IPS-NIHi11 (cell line): ENCODE results near the gene EPC2.
"Not testable (repeated sequence)": the region's sequence is repeated elsewhere in the genome, so short reads cannot be mapped to it uniquely, and the experiment has no call there.

Experiments used
- DNase-seq: peaks from one replicate; pipeline ENCODE4 v3.0.0; 2012; ENCODE audit warnings: mixed read lengths, low spot score

EPC2 gene

DNA sequence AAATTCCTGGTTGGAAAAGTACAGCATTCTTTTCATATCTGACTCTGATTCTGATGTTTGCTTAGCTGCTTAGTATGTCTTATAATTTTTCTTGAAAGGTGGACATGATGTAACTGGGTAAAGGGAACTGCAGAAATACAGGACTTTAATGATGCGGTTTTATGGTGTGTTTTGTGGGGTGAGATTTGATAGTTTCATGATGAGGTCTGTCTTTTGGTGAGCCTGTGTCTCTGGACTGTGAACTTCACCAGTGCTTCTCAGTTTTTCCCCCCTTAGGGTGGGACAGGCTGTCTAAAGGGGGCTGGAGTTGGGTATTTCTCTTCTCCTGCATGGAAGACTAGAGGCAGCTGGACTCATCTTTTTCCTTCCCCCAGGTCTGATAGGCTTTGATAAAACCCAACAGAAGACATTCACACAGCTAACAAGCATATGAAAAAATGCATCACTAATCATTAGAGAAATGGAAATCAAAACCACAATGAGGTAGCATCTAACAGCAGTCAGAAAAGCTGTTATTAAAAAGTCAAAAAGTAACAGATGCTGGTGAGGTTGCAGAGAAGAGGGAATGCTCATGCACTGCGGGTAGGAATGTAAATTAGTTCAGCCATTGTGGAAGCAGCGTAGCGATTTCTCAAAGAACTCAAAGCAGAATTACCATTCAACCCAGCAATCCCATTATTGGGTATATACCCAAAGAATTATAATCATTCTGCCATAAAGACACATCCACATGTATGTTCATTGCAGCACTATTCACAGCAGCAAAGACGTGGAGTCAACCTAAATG is 77.6 kb downstream of the EPC2 start:
- no peak for DNase-seq

DNA sequence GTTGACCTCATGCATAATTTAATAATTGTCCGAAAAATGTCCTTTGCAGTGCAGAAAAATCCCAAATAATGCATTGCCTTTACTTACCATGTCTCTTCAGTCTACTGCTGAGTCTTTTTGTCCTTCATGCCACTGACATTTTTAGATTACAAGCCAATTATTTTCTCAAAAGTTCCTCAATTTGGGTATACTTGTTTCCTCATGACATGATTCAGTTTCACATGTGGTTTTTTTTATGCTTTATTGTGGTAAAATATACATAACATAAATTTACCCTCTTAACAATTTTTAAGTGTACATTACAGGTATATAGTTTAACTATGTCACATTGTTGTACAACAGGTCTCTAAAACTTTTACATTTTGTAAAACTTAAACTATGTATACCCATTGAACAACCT is 81.0 kb downstream of the EPC2 start:
- no peak for DNase-seq

DNA sequence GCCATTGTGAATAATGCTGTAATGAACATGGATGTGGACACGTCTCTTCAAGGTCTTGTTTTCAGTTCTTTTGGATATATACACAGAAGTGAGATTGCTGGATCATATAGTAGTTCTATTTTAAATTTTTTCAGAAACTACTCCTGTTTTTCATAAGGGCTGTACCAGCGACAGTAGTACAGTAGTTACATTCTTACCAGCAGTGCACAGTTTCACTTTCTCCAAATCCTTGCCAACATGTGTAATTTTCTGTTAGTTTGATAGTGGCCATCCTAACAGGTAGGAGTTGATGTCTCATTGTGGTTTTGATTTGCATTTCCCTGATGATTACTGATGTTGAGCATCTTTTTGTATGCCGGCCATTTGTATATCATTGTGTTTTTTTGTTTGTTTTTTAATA is 81.7 kb downstream of the EPC2 start:
- DNase-seq = no peak

DNA sequence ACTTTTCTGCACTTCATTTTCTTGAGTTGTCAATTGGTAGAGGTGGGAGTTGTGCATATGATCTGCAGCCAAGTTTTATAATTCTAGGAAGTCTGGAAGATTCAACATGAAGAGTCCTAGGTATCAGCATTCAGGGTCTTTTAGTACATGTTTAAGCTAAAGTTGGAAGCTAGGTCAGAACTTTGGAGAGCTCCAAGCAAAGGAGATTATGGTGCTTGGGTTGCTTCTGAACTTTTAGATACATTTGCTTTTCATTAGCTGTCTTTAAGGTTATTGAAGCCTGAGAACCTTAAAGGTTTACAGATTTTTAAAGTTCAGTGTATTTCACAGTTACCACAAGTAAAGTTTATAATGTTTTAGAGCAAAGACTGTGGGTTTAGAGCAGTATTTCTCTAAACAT is 85.5 kb downstream of the EPC2 start:
- no peak for DNase-seq

DNA sequence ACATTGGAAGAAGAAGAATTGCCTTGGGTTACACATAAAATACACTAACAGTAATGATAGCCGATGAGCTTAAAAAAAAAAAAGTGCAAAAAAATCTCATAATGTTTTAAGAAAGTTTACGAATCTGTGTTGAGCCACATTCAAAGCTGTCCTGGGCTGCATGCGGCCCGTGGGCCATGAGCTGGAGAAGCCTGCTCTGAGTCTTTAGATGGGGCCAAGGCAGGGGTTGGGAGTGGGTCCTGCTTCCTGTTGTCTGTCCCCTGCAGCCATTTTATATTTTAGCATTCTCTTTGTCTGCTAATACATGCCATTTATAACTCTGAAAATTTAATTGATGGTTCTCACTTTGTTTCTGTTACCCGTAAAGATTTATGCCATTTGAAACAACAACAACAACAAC is 93.2 kb downstream of the EPC2 start:
- DNase-seq = no peak

DNA sequence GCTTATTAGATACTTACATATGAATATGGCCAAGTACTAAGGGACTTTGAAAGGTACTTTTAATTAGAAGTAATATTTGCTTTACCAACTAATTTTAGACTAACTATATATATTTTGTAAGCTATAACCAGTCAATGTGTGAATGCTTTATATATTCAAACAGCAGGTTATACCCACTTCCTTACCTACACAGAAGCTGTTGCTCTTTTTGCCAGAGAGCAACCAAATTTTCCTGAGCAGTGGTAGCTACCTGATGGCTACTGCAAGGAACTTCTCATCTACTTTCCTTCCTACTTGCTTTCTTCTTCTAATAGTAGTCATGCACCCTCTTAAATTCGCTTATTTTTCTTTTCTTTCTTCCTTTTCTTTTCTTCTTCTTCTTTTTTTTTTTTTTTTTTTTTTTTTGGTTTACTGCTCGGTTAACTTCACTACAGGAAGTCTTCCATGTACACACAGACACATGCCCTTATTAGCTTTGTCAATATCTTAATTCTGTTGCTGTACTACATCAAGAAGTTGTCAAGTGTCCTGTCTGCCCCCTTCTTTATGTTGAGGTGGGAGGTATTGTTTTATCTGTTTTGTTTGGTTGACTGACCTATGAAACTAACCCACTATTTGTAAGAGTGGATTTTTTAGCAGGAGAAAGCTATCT is 95.0 kb downstream of the EPC2 start:
- no peak for DNase-seq

DNA sequence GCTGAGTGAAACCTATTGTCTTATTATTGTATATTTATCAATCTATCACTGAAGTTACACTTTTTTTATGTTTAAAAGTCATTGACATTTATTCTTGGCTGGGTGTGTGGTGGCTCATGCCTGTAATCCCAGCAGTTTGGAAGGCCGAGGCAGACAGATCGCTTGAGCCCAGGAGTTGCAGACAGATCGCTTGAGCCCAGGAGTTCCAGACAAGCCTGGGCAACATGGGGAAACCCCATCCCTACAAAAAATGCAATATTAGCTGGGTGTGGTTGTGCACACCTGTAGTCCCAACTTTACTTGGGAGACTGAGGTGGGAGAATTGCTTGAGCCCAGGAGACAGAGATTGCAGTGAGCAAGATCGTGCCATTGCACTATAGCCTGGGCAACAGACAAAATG is 97.8 kb downstream of the EPC2 start:
- no peak for DNase-seq

DNA sequence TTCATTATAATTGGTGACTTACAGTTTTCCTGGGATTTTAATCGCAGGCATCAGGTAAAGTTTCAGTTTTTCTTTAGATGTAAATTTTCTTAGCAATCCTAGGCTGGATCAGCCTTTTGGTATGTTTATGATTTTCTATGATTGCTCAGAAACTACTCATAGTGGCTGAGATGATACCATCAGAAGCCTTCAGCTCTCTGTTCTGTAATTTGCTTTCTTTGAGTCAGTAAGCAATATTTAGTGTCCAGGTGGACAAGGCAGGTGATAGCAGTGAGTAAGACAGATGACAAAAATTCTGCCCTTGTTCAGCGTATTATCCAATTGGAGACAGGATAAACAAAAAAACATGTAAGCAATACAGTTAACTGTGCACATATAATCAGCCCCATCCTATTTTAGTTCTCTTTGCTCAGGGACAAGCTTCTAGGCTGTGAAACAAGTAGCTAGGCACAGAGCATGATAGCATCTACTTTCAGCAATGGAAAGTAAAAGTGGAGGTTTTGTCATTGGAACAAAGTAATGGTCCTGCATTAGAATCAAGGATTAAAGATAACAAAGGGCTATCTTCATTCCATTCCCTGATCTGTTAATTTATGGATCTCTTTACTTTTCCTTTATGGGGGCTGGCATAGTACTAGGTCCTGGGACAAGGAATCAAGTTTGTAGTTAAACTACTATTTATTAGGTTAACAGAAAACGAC is 100.8 kb downstream of the EPC2 start:
- no peak for DNase-seq

DNA sequence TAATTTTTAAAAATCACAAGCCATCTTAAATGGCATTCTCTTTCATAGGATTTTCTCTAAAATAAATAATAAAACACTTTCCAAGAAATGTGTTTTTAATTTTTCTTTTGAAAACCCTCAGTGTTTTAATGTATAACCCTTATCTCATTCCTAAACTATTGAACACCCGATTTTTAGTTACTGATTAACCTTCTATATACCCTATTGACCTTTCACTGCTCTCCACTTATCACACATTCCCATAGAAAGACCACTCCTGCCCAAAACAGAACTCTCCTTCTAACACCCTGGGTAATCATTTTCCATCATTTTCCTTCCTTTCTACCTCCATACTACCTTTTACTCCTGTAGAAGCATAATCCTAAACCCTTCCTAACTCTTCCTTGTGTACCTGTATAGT is 102.4 kb downstream of the EPC2 start:
- no peak for DNase-seq

DNA sequence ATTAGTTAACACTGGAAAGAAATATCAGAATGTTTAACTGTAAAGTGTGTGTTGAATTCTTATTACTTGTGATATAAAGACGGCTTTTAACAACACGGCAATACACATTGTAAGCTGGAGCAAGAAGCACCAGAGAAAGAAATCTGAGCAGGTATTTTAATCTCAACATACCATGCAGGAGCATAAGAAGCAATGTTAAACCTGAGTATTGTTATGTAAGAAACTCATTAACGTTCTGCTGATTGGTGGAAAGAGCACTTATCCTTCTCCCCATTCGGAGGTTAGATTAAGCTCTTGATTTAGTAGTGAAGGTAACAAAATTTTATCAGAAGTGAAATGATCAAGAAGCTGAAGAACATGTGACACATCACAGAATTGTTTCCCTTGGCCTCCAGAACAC is 107.4 kb downstream of the EPC2 start:
- no peak for DNase-seq

DNA sequence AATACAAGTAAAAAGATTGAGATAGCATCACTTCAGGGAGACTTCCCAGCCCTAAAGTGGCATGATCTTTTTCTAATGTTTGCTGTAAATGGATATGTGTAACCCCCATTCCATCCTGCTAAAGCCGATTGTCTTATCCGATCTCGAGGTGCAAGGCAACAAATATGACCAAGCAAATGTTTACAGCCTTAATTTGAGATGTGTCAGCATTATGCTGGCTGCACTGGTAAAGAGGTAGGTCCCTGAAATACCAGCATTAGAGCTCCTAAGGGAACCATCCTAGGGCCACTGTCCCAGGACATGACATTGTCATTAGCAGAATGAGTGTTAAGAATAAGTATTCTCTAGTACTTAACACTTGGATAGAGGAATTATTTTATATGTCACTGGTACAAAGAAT is 108.4 kb downstream of the EPC2 start:
- no peak for DNase-seq

DNA sequence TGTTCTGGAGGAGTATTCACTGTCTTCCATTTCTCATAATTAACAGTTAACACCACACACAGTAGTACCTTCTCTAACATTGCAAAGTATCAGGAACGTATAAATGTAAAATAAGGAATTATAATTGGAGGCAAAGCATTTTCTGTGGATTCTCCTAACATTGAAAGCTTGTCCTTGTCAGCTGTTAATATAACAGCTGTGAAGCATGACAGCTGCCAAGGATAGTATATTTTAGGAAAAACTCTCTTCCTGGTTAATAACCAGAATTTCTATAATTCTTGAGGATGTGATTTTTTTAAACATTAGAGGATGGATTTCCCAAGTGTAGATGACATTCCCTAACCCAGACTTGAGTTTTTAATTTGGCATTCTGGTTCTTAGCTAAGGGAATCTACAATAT is 110.3 kb downstream of the EPC2 start:
- no peak for DNase-seq

DNA sequence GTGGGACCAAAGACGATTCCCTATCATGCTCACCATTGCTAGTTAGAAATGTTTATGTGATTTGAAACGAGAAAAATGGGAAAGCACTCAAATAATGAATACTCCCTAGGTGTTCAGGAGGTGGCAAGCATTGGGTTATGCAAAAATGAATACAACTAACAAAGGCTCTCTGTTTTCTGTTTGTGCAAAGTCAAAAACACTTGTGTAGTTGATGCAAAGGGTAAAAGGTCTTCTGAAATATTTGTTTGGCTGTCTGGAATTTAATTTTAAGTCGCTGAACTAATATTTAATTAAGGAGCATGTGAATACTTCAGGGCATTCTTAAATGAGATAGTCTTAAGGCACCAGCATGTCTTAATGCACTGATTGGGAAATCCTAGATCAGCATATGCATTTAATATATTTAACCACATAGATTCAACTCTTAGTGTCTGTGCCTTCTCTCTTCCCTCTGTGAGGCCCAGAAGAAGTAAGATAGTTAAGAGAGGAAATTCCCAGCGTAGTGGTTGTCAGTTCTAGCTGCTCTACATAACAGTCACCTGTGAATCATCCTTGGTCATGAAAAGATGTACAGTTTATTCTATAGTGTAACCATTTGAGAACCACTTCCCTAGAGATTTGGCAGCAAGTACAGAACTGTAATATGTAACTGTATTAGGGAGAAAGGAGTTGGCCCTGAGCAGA is 111.9 kb downstream of the EPC2 start:
- no peak for DNase-seq

DNA sequence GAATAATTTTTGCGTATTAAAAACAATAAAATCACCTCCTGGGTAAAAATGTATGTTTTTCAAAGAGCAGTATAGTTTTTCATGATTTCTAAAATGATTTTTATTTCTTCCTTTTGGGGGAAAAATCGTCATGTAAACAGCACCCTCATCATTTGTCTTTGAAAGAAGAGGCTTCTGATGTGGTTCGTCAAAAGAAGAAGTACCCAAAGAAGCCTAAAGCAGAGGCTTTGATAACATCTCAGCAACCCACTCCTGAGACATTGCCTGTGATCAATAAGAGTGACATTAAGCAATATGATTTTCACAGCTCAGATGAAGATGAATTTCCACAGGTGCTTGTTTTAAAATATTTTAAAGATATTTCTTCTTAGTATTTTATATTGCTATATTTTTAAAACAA is 120.3 kb downstream of the EPC2 start:
- no peak for DNase-seq

DNA sequence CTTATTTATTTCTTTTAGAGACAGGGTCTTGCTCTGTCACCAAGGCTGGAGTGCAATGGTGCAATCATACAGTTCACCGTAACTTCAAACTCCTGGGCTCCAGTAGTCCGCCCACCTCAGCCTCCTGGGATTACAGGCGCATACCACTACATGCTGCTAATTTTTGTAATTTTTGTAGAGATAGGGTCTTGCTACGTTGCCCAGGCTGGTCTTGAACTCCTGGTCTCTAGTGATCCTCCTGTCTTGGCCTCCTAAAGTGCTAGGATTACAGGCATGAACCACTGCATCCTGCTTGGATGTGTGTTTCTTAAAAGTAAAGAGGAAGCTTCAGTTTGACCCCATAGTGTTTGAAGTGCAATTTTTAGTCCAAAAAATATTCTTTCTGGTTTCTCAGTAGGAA is 125.5 kb downstream of the EPC2 start:
- no peak for DNase-seq

DNA sequence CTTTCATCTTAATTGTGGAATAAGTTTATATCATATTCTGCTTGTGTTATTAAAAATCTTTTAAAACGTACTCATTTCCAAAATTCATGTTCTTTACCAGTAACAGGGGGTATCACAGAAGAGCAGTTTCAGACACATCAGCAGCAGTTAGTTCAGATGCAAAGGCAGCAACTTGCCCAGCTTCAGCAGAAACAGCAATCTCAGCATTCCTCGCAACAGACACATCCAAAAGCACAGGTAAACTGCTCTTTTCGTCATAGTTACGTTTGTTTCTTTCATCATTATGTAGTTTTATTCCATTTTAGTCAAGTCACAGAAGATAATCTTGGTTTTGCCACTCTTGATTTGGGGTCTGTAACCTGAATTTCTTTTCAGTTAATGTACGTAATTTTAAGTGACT is 137.0 kb downstream of the EPC2 start:
- no peak for DNase-seq

DNA sequence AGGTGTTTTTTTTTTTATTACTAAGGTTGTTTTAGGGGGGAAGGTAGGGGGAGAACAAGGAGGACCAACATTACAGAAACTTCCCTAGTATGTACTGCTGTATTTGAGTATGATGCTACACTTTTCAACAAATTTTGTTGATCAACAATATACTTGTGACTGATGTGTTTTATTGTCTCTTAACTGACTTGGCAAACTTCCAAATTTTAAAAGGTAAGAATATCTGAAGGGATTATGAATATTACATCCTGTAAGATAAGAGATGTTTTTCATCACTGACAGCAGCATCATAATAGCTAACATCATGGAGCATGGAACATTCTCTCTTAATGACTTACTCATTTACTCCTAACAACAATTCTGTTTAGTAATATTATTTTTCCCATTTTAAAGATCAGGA is 144.5 kb downstream of the EPC2 start:
- no peak for DNase-seq

DNA sequence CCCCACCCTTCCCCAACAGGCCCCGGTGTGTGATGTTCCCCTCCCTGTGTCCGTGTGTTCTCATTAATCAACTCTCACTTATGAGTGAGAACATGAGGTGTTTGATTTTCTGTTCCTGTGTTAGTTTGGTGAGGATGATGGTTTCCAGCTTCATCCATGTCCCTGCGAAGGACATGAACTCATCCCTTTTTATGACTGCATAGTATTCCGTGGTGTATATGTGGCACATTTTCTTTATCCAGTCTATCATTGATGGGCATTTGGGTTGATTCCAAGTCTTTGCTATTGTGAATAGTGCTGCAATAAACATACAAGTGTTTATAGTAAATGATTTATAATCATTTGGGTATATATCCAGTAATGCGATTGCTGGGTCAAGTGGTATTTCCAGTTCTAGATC is 145.6 kb downstream of the EPC2 start:
- not testable (repeated sequence) for DNase-seq

DNA sequence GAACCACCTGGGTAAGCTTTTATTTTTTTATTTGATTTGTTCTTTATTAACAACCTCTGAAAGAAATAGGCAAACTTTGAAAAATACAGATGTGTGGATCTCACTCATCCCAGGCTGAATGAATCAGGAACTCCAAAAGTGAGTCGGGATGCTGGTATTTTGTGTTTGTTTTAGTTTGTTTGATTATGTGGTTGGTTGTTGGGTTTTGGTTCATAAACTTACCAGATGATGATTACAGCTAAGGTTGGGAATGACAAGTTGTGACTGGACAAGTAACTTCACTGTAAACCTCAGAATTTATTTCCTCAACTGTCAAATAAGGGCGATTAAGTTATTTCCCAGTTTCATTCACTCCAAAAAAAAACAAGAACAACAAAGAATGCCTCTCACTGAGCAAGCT is 150.0 kb downstream of the EPC2 start:
- no peak for DNase-seq

DNA sequence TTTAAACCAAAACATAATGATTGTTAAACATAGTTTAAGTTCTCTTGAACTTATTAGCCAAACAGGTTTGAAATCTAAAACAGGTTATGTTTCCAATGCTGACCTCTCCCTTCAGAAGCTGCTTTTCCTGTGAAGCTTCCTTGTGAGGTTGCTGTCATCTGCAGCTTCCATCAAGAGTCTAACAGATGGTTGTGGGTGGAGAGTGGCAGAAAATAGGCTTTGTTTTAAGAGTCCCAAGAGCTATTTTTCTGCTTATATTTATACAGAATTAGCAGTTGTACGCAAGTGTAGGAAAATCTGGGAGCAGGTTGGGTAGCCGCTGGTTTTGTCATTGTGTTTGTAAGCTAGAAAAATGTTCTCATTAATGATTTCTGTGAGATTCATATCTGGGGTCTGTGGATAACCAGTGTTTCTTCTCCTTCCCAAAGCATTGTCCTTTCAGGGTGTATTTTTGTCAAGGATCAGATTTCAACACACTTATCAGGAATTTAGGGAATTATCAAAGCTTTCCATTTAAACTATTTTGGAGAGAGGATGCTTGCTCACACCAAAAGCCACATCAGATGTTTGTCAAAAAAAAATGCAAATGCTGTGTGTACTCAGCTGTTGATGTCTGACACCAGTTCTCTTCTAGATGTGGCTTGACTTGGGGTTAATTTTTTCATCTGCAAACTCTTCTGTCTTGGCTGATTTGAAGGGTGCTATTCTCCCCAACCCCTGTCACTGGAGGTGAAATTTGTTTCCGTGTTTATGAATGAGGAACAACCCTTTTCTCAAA is 152.4 kb downstream of the EPC2 start:
- no peak for DNase-seq

DNA sequence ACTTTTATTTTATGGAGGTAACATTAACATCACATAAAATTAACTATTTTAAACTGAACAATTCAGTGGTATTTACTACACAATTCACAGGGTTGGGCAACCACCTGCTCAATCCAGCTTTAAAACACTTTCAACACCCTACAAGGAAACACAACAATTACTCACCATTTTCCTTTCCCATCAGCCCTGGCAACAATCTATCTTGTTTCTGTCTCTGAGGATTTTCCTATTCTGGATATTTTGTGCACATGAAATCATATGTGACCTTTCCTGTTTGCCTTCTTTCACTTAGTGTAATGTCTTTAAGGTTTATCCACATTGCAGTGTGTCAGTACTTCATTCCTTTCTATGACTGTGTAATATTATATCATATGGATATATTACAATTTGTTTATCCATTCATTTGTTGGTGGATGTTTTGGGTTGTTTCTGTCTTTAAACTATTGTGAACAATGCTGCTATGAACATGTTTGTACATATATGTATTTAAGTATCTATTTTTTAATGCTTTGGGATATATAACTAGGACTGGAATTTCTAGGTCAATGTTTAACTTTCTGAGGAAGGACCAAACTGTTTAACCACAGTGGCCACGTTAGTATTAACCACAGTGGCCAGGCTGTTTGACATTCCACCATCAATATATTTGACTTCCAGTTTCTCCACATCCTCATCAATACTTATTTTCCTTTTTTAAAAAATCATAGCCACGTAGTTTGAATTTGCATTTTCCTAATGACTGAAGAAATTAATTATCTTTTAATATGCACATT is 158.1 kb downstream of the EPC2 start:
- DNase-seq = no peak
